Measurements from ENCODE around the gene FHIT.

GRCh38 chr3:61134532-61134931, 116.7 kb downstream of the FHIT start:
- TF ChIP-seq POLR2A (IDR thresholded peaks at IDR 0.05; ENCODE audit: low read depth, low read length) (no peak), CTCF (conservative IDR thresholded peaks at IDR 0.05; ENCODE audit: low read depth, low read length) (no peak), SMC3 (IDR thresholded peaks at IDR 0.05; ENCODE audit: low read depth, low read length) (no peak), MAFK (IDR thresholded peaks at IDR 0.05; ENCODE audit: low read depth, low read length) (no peak), BHLHE40 (IDR thresholded peaks at IDR 0.05; ENCODE audit: low read depth, low read length) (no peak), CEBPB (IDR thresholded peaks at IDR 0.05; ENCODE audit: low read depth, low read length) (no peak), USF2 (IDR thresholded peaks at IDR 0.05; ENCODE audit: low read depth, low read length) (no peak)
